ENCODE results near the gene IL22RA2. TPM values are rescaled to one million over a fixed set of nuclear protein-coding genes. Genes with fewer than 3 reads are reported as not detected.
A peak's percentile ranks its signal among the peaks of the same experiment; 100 is the strongest.

The IL22RA2 gene
- polyA plus RNA-seq, 3 donors = not detected

DNA sequence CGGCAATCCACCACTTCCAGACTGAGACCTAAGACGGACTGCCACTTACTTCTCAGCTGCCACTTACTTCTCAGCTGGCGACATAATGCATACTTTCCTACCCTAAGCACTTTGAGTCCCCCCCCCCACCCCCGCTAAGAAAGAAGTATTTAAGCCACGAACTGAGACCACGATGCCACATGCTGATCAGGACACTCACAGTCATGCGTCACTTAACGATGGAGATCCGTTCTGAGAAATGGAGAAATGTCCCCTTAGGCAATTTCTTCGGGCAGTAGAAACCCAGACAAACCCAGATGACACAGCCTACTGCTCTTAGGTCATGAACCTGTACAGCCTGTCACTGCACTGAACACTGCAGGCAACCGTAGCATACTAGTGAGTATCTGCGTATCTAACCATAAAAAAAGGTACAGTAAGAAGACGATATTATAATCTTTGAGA, 45.1 kb upstream of the IL22RA2 start:
- Histone ChIP-seq H2AFZ (ENCODE audit: insufficient read depth, low read depth, low read length, poor library complexity, severe bottlenecking) (no peak overlapping the region), H3K4me3 (replicated peaks in 1 of 3; ENCODE audit: low read depth in 2 of 3, low read length in 3 of 3) (peak overlapping the region; percentile 68 to 94 (median 90)), H3K4me2 (replicated peaks; ENCODE audit: extremely low read depth, low read length, poor library complexity, severe bottlenecking) (peak overlapping the region; percentile 97), H3K4me1 (ENCODE audit: control insufficient read depth in 1 of 2, insufficient read depth in 2 of 2, low read length in 2 of 2) (peaks cover 79 to 84% of the 10 kb centered on the region in 2 donors), H3K27me3 (ENCODE audit: control insufficient read depth in 2 of 2, insufficient read depth in 2 of 2, low read length in 2 of 2) (no peaks in the 10 kb centered on the region), H3K9ac (ENCODE audit: insufficient read depth, low read length, poor library complexity, severe bottlenecking) (peak overlapping the region; percentile 99), H3K79me2 (ENCODE audit: insufficient read depth, low read length) (peaks cover 81% of the 10 kb centered on the region), H3K27ac (ENCODE audit: low read depth in 1 of 2, low read length in 2 of 2) (peak overlapping the region; percentile 99), H4K20me1 (ENCODE audit: insufficient read depth, low read length) (peaks cover 47% of the 10 kb centered on the region), H3K36me3 (replicated peaks in 1 of 2; ENCODE audit: control insufficient read depth in 1 of 2, insufficient read depth in 2 of 2, low read length in 2 of 2) (peaks cover 5 to 21% of the 10 kb centered on the region in 2 donors), H3K9me3 (replicated peaks in 1 of 2; ENCODE audit: control insufficient read depth in 1 of 2, insufficient read depth in 1 of 2, low read length in 2 of 2) (no peaks in the 10 kb centered on the region)
- H3K4me3 Mint-ChIP-seq = peak overlapping the region; percentile 94 to 99
- H3K27ac Mint-ChIP-seq = peak overlapping the region; percentile 99 to 100 (median 100)
- peaks cover 37 to 44% of the 10 kb centered on the region in 2 donors for H3K36me3 Mint-ChIP-seq
- H3K9me3 Mint-ChIP-seq = peaks cover 0 to 1% (median 0%) of the 10 kb centered on the region in 7 donors
- peaks cover 0 to 4% (median 0%) of the 10 kb centered on the region in 3 donors for H3K27me3 Mint-ChIP-seq (ENCODE audit: low read depth in 3 of 3)
- WGBS (ENCODE audit: insufficient coverage) = 4% methylated on average over 9 of the region's 13 CpGs
- intact Hi-C loops (cut with micrococcal nuclease) = loop anchor here in 1 of 2 donors (2.0 to 5.0 kb wide), 3 partner anchors 22 to 94 kb away; no protein-coding TSS in a partner anchor
- peak; percentile 96 to 98 (median 98) for DNase-seq
- TF ChIP-seq, protein P1, sequence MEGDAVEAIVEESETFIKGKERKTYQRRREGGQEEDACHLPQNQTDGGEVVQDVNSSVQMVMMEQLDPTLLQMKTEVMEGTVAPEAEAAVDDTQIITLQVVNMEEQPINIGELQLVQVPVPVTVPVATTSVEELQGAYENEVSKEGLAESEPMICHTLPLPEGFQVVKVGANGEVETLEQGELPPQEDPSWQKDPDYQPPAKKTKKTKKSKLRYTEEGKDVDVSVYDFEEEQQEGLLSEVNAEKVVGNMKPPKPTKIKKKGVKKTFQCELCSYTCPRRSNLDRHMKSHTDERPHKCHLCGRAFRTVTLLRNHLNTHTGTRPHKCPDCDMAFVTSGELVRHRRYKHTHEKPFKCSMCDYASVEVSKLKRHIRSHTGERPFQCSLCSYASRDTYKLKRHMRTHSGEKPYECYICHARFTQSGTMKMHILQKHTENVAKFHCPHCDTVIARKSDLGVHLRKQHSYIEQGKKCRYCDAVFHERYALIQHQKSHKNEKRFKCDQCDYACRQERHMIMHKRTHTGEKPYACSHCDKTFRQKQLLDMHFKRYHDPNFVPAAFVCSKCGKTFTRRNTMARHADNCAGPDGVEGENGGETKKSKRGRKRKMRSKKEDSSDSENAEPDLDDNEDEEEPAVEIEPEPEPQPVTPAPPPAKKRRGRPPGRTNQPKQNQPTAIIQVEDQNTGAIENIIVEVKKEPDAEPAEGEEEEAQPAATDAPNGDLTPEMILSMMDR (IDR thresholded peaks at IDR 0.05) = no peak
- H3K4me1 Mint-ChIP-seq = peaks cover 76% of the 10 kb centered on the region

DNA sequence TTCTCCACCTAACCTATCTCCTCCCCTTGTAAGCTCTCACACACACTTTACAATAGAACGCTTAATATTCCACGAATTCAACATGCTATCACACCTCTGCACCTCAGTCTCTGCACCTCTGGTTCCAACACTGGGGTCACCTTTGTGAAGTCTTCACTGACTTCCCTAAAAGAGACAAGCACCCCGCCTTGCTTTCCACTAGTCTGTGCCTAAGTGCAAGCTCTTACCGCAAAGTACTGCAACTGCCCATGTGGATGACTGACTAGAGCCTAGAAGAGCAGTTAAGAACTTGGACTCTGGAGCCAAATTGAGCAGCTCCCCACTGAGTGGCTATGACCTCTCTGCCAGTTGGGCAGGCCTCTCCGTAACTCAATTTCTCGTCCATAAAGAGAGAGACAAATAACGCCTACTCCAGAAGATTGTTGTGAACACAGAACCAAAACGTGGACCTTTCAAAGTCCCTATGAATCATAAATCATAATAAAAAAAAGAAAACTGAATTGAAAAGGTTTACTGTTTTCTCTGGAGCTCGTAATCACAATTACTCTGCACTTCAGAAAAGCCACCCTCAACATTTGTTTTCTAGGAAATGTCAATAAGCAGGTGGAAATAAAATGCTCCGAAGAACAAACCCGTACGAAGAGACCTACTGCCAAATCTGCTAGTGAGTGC, 44.5 kb upstream of the IL22RA2 start:
- Mint-ChIP-seq H3K4me1 (peaks cover 75% of the 10 kb centered on the region), H3K27me3 (ENCODE audit: low read depth in 3 of 3) (peaks cover 0 to 4% (median 0%) of the 10 kb centered on the region in 3 donors), H3K36me3 (peaks cover 41 to 49% of the 10 kb centered on the region in 2 donors), H3K9me3 (peaks cover 0 to 1% (median 0%) of the 10 kb centered on the region in 7 donors), H3K4me3 (peak overlapping the region; percentile 94 to 99), H3K27ac (peak overlapping the region; percentile 99 to 100 (median 100))
- peaks cover 6 to 25% of the 10 kb centered on the region in 2 donors for H3K36me3 ChIP-seq (replicated peaks in 1 of 2; ENCODE audit: control insufficient read depth in 1 of 2, insufficient read depth in 2 of 2, low read length in 2 of 2)
- peaks cover 53% of the 10 kb centered on the region for H4K20me1 ChIP-seq (ENCODE audit: insufficient read depth, low read length)
- WGBS (ENCODE audit: insufficient coverage) = 0% methylated on average over 6 of the region's 12 CpGs
- peak overlapping the region; percentile 97 for H3K4me2 ChIP-seq (replicated peaks; ENCODE audit: extremely low read depth, low read length, poor library complexity, severe bottlenecking)
- H3K9ac ChIP-seq (ENCODE audit: insufficient read depth, low read length, poor library complexity, severe bottlenecking) = peak overlapping the region; percentile 99
- peaks cover 87% of the 10 kb centered on the region for H3K79me2 ChIP-seq (ENCODE audit: insufficient read depth, low read length)
- H3K4me1 ChIP-seq (ENCODE audit: control insufficient read depth in 1 of 2, insufficient read depth in 2 of 2, low read length in 2 of 2) = peaks cover 75 to 84% of the 10 kb centered on the region in 2 donors
- H3K27ac ChIP-seq (ENCODE audit: low read depth in 1 of 2, low read length in 2 of 2) = peak overlapping the region; percentile 99
- no peak overlapping the region for H2AFZ ChIP-seq (ENCODE audit: insufficient read depth, low read depth, low read length, poor library complexity, severe bottlenecking)
- intact Hi-C loops (cut with micrococcal nuclease) = loop anchor here in 1 of 2 donors (2.0 to 5.0 kb wide), 3 partner anchors 23 to 94 kb away; no protein-coding TSS in a partner anchor
- TF ChIP-seq, protein P1 (IDR thresholded peaks at IDR 0.05) = no peak
- DNase-seq = peak; percentile 79 to 80 (median 79)
- no peaks in the 10 kb centered on the region for H3K9me3 ChIP-seq (replicated peaks in 1 of 2; ENCODE audit: control insufficient read depth in 1 of 2, insufficient read depth in 1 of 2, low read length in 2 of 2)
- H3K4me3 ChIP-seq (replicated peaks in 1 of 3; ENCODE audit: low read depth in 2 of 3, low read length in 3 of 3) = peak overlapping the region; percentile 68 to 94 (median 90)
- H3K27me3 ChIP-seq (ENCODE audit: control insufficient read depth in 2 of 2, insufficient read depth in 2 of 2, low read length in 2 of 2) = no peaks in the 10 kb centered on the region

All from CD14-positive monocyte (primary cell).